A673 (cell line): Measurements from ENCODE around the gene C6. TPM values are rescaled to one million over a fixed set of nuclear protein-coding genes. Genes with fewer than 3 reads are reported as not detected.

Source experiments
- BruUV-seq: library from RNA; stranded (reverse); fragments of 400-500 nt; replicated peaks from 2 replicates; lab custom pipeline; 2021; lab: Mats Ljungman, UMichigan
- CTCF ChIA-PET: fragments of 300-600 bp; sonication (Branson Sonifier 250); formaldehyde crosslinking; loops from one replicate; lab custom pipeline; 2022; ENCODE audit warnings: antibody characterized with exemption; lab: Charles Lee
- POLR2A ChIA-PET: fragments of 300-600 bp; sonication (Branson Sonifier 250); formaldehyde crosslinking; loops from one replicate; lab custom pipeline; 2022; ENCODE audit warnings: antibody characterized with exemption; ENCODE audit not compliant: low non-redundant PET; lab: Charles Lee
- DNase-seq: peaks from one replicate; pipeline ENCODE4 v3.0.0-alpha.2; 2015; ENCODE audit warnings: low spot score
- H3K27ac ChIP-seq: fragments of 200-600 bp; sonication (generic); 2 replicates; pipeline ENCODE4 v1.5.1; 2016; ENCODE audit warnings: mixed run types, low read depth, mild to moderate bottlenecking, mixed read lengths, antibody characterized with exemption, low read length; ENCODE audit not compliant: poor library complexity, severe bottlenecking
- H3K27me3 ChIP-seq: fragments of 200-600 bp; sonication (generic); replicated peaks from 2 replicates; pipeline ENCODE4 v1.6.1; 2017; ENCODE audit warnings: mixed run types, low read depth, mild to moderate bottlenecking, mixed read lengths, antibody characterized with exemption, low read length; ENCODE audit not compliant: insufficient read depth, poor library complexity
- H3K36me3 ChIP-seq: fragments of 200-600 bp; sonication (generic); 2 replicates; pipeline ENCODE4 v1.6.1; 2016; ENCODE audit warnings: mixed run types, mild to moderate bottlenecking, mixed read lengths, antibody characterized with exemption, low read length; ENCODE audit not compliant: insufficient read depth, poor library complexity, severe bottlenecking
- H3K4me1 ChIP-seq: fragments of 200-600 bp; sonication (generic); 2 replicates; pipeline ENCODE4 v1.6.1; 2017; ENCODE audit warnings: mixed run types, mild to moderate bottlenecking, mixed read lengths, antibody characterized with exemption, low read length; ENCODE audit not compliant: insufficient read depth, poor library complexity, severe bottlenecking
- H3K4me3 ChIP-seq: fragments of 200-600 bp; sonication (generic); 2 replicates; pipeline ENCODE4 v1.5.1; 2016; ENCODE audit warnings: low read depth, mixed run types, mild to moderate bottlenecking, mixed read lengths, low read length; ENCODE audit not compliant: poor library complexity, severe bottlenecking
- H3K9me3 ChIP-seq: fragments of 200-600 bp; sonication (generic); 2 replicates; pipeline ENCODE4 v1.6.1; 2016; ENCODE audit warnings: mixed run types, low read depth, mild to moderate bottlenecking, mixed read lengths, antibody characterized with exemption, low read length; ENCODE audit not compliant: poor library complexity, severe bottlenecking
- EZH2 ChIP-seq: fragments of 200-600 bp; sonication (generic); IDR thresholded peaks from 2 replicates; pipeline ENCODE4 v1.6.1; 2017; ENCODE audit warnings: borderline replicate concordance, low read depth, mild to moderate bottlenecking, mixed read lengths, antibody characterized with exemption, low read length; ENCODE audit not compliant: poor library complexity, severe bottlenecking
- intact Hi-C: fragments of 100-400 bp; cut with micrococcal nuclease; formaldehyde crosslinking; loops from one replicate; pipeline ENCODE4 v1.10.0; 2022; ENCODE audit not compliant: unreplicated experiment
- total RNA-seq: library from RNA; stranded (reverse); gene quantifications from 2 replicates; pipeline ENCODE4 v1.2.3, GENCODE V29; 2021
- TF ChIP-seq, protein P1 (sequence below): fragments of 300-800, 200-600 bp; sonication (generic); conservative IDR thresholded peaks from 2 replicates; pipeline ENCODE4 v1.5.1; 2017; ENCODE audit warnings: low read depth, mild to moderate bottlenecking, antibody characterized with exemption, low read length, moderate library complexity, mixed read lengths

C6 gene
- total RNA-seq, 1 experiment from 2014 or later, result 6.1 TPM

- intact Hi-C loops, result no loop called here
- Histone ChIP-seq H3K4me1 (no peaks in the 10 kb centered on the region), H3K27ac (no peak overlapping the region), H3K27me3 (no peaks in the 10 kb centered on the region), H3K9me3 (no peaks in the 10 kb centered on the region), H3K4me3 (no peak overlapping the region), H3K36me3 (no peaks in the 10 kb centered on the region)
- TF ChIP-seq EZH2, result no peak
- TF ChIP-seq, protein P1, sequence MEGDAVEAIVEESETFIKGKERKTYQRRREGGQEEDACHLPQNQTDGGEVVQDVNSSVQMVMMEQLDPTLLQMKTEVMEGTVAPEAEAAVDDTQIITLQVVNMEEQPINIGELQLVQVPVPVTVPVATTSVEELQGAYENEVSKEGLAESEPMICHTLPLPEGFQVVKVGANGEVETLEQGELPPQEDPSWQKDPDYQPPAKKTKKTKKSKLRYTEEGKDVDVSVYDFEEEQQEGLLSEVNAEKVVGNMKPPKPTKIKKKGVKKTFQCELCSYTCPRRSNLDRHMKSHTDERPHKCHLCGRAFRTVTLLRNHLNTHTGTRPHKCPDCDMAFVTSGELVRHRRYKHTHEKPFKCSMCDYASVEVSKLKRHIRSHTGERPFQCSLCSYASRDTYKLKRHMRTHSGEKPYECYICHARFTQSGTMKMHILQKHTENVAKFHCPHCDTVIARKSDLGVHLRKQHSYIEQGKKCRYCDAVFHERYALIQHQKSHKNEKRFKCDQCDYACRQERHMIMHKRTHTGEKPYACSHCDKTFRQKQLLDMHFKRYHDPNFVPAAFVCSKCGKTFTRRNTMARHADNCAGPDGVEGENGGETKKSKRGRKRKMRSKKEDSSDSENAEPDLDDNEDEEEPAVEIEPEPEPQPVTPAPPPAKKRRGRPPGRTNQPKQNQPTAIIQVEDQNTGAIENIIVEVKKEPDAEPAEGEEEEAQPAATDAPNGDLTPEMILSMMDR, result no peak
- ChIA-PET CTCF (no interaction called here), POLR2A (no interaction called here)
- DNase-seq, result no peak
- no TSS peak for BruUV-seq
Observed at GRCh38 chr5:41145306-41145705, 68.0 kb downstream of the C6 start.

DNA sequence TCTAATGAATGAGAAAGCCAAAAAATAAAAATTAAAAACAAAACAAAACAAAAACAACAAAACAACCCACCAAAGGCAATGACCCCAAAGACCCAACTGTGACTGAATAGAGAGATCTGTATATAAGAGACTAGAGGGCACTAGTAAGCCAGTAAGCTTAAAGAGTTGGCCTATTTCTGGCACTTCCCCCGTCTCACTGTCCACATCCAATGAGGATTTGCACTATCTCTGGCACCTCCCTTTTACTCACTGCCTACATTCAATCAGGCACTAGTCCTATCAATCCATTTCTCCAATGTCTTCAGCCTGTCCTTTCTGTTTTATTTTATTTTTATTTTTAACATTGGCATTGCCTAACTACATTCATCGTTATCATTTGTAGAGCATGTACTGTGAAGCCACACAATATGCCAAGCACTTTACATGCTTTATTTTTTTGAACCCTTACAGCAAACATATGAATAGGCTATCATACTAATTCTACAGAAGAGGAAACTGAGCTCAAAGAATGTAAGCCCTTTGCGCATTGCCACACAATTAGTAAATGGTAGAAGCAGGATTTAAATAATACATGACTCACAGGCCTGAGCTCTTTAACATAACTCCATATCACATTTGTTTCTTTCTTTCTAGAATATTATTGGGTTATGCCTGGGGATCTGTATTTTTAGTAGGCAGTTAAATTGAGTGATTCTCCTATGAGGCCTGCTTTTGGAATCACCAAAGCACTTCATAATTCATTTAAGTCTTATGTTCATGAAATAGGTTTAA lies 70.0 kb downstream of the C6 start:
- TF ChIP-seq EZH2, result no peak
- TF ChIP-seq, protein P1, result no peak
- ChIA-PET CTCF (no interaction called here), POLR2A (no interaction called here)
- intact Hi-C loops, result no loop called here
- DNase-seq, result peak; percentile 26
- no peak overlapping the region for H3K27ac ChIP-seq
- H3K4me3 ChIP-seq, result no peak overlapping the region
- H3K27me3 ChIP-seq, result no peaks in the 10 kb centered on the region
- no peaks in the 10 kb centered on the region for H3K36me3 ChIP-seq
- no peaks in the 10 kb centered on the region for H3K4me1 ChIP-seq
- no peaks in the 10 kb centered on the region for H3K9me3 ChIP-seq
- no TSS peak for BruUV-seq

DNA sequence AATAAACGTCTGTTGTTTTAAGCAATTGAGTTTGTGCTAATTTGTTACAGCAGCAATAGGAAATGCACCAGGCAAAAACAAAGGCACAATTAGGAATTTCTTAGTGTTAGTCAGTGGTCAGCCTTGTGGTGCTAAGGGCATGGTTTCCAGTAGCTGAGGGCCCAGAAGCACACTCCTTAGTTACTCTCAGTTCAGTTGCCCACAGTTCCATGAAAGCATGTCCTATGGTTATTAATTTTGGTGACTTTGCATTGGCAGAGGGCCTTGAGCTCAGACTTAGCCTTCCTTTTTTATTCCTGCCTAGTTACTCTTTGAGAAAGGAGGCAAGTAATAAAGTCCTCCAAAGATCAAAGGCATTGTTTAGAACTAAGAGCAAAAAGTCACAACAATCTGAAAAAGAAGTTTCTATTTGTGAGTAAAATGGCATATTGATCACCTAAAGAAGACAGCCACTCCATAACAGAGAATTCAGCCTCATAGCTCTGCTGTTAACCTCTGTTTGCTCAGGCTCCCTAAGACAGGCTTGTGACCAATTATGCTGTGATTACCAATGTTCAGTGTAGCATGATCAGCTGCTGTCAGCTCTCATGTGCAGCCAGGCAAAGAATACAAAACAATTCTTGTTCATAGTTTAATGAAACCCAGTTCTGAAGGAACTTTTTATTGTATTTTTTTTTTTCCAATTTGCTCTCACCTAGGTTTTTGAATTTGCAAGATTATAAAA lies 85.2 kb downstream of the C6 start:
- CTCF ChIA-PET, result no interaction called here
- BruUV-seq, result no TSS peak
- Histone ChIP-seq H3K4me1 (no peaks in the 10 kb centered on the region), H3K27ac (no peak overlapping the region), H3K36me3 (no peaks in the 10 kb centered on the region), H3K27me3 (no peaks in the 10 kb centered on the region), H3K4me3 (no peak overlapping the region), H3K9me3 (no peaks in the 10 kb centered on the region)
- POLR2A ChIA-PET, result no interaction called here
- TF ChIP-seq, protein P1, result no peak
- no peak for TF ChIP-seq EZH2
- DNase-seq, result no peak
- intact Hi-C loops, result loop anchor here (10.0 kb wide), 1 partner anchor 397 kb away; no protein-coding TSS in a partner anchor
